Right atrium auricular region (tissue), 2 donors: ENCODE measurements around the gene COA8. TPM values are rescaled to one million over a fixed set of nuclear protein-coding genes. Genes with fewer than 3 reads are reported as not detected.

Source experiments
- DNase-seq: peaks from one replicate; pipeline ENCODE4 v3.0.0-alpha.2; 2019; ENCODE audit warnings: low spot score
- H3K27ac ChIP-seq, 2 donors: fragments of 200-600 bp; sonication (generic); 1 replicate in 1 of 2; 2 replicates in 1 of 2; pipeline ENCODE4 v1.5.1; 2016 to 2019
- H3K27me3 ChIP-seq, 2 donors: fragments of 200-600 bp; sonication (generic); one replicate each; pipeline versions ENCODE4 v1.5.1 to v1.6.0; 2017 to 2019
- H3K36me3 ChIP-seq: fragments of 200-600 bp; sonication (generic); one replicate; pipeline ENCODE4 v1.5.1; 2016
- H3K4me1 ChIP-seq, 2 donors: fragments of 200-600 bp; sonication (generic); one replicate each; pipeline versions ENCODE4 v1.5.1 to v1.6.0; 2017 to 2019
- H3K4me3 ChIP-seq, 2 donors: fragments of 200-600 bp; sonication (generic); 1 replicate in 1 of 2; 2 replicates in 1 of 2; pipeline ENCODE4 v1.5.1; 2017 to 2019; ENCODE audit warnings: mild to moderate bottlenecking in 1 of 2, moderate library complexity in 1 of 2
- H3K9me3 ChIP-seq, 2 donors: fragments of 200-600 bp; sonication (generic); one replicate each; pipeline ENCODE4 v1.5.1; 2019
- total RNA-seq, 2 donors: library from RNA; depleted of rRNA; stranded (reverse); fragments of >200 nt; gene quantifications; one replicate each; pipeline ENCODE4 v1.1.0, GENCODE V29; 2016
- TF ChIP-seq, protein P1 (sequence below), 2 donors: fragments of 200-600 bp; sonication (generic); IDR thresholded peaks; one replicate each; pipeline ENCODE4 v1.5.1; 2019; ENCODE audit warnings: antibody characterized with exemption in 2 of 2

Gene COA8
- total RNA-seq, 2 donors from 2014 or later = 21.3 to 53.2 TPM

- peaks cover 0 to 70% of the 10 kb centered on the region in 2 donors for H3K4me1 ChIP-seq
- H3K9me3 ChIP-seq = no peaks in the 10 kb centered on the region
- TF ChIP-seq, protein P1, sequence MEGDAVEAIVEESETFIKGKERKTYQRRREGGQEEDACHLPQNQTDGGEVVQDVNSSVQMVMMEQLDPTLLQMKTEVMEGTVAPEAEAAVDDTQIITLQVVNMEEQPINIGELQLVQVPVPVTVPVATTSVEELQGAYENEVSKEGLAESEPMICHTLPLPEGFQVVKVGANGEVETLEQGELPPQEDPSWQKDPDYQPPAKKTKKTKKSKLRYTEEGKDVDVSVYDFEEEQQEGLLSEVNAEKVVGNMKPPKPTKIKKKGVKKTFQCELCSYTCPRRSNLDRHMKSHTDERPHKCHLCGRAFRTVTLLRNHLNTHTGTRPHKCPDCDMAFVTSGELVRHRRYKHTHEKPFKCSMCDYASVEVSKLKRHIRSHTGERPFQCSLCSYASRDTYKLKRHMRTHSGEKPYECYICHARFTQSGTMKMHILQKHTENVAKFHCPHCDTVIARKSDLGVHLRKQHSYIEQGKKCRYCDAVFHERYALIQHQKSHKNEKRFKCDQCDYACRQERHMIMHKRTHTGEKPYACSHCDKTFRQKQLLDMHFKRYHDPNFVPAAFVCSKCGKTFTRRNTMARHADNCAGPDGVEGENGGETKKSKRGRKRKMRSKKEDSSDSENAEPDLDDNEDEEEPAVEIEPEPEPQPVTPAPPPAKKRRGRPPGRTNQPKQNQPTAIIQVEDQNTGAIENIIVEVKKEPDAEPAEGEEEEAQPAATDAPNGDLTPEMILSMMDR (IDR thresholded peaks at IDR 0.05) = no peak
- no peak for DNase-seq
- H3K27ac ChIP-seq = no peak overlapping the region
- H3K36me3 ChIP-seq = peaks cover 14% of the 10 kb centered on the region
- H3K4me3 ChIP-seq = no peak overlapping the region
- H3K27me3 ChIP-seq = no peaks in the 10 kb centered on the region
These were observed 3.0 kb upstream of the COA8 start for GRCh38 chr14:103559766-103560165.

- Histone ChIP-seq H3K4me1 (peaks cover 0 to 68% of the 10 kb centered on the region in 2 donors), H3K27ac (no peak overlapping the region), H3K36me3 (peaks cover 14% of the 10 kb centered on the region), H3K9me3 (no peaks in the 10 kb centered on the region), H3K4me3 (no peak overlapping the region), H3K27me3 (no peaks in the 10 kb centered on the region)
- TF ChIP-seq, protein P1 (IDR thresholded peaks at IDR 0.05) = no peak
- DNase-seq = no peak
These were observed 2.1 kb upstream of the COA8 start for GRCh38 chr14:103560691-103561090.

- TF ChIP-seq, protein P1 (IDR thresholded peaks at IDR 0.05) = no peak
- Histone ChIP-seq H3K27me3 (no peaks in the 10 kb centered on the region), H3K9me3 (no peaks in the 10 kb centered on the region), H3K4me1 (peaks cover 0 to 64% of the 10 kb centered on the region in 2 donors), H3K27ac (peak overlapping the region; percentile 88 to 95), H3K4me3 (peak overlapping the region; percentile 97 to 99), H3K36me3 (peaks cover 14% of the 10 kb centered on the region)
- no peak for DNase-seq
These were observed 1.2 kb upstream of the COA8 start for GRCh38 chr14:103561381-103562178.

- H3K4me1 ChIP-seq = peaks cover 0 to 60% of the 10 kb centered on the region in 2 donors
- TF ChIP-seq, protein P1 (IDR thresholded peaks at IDR 0.05) = no peak
- no peaks in the 10 kb centered on the region for H3K27me3 ChIP-seq
- no peak for DNase-seq
- H3K36me3 ChIP-seq = peaks cover 14% of the 10 kb centered on the region
- peak overlapping the region; percentile 97 to 99 for H3K4me3 ChIP-seq
- H3K27ac ChIP-seq = peak overlapping the region; percentile 88 to 95
- no peaks in the 10 kb centered on the region for H3K9me3 ChIP-seq
These were observed 656 bp upstream of the COA8 start for GRCh38 chr14:103562179-103562428.

GRCh38 chr14:103563226-103563620 is 463 bp downstream of the COA8 start:
- Histone ChIP-seq H3K9me3 (no peaks in the 10 kb centered on the region), H3K4me1 (peaks cover 0 to 49% of the 10 kb centered on the region in 2 donors), H3K36me3 (peaks cover 14% of the 10 kb centered on the region), H3K27me3 (no peaks in the 10 kb centered on the region), H3K27ac (peak overlapping the region; percentile 88 to 95), H3K4me3 (peak overlapping the region; percentile 97 to 99)
- no peak for DNase-seq
- TF ChIP-seq, protein P1 (IDR thresholded peaks at IDR 0.05) = peak in 1 of 2 donors; percentile 15
